NCI-H82 treated with DMSO at 0.1 percent for 48 hours (cell line): ENCODE results near the gene PLCB1.
"Not testable (repeated sequence)": the region's sequence is repeated elsewhere in the genome, so short reads cannot be mapped to it uniquely, and the experiment has no call there.

ENCODE experiments used
- DNase-seq: peaks from one replicate; lab custom pipeline; 2025; ENCODE audit not compliant: unreplicated experiment; lab: John Stamatoyannopoulos, UW

PLCB1 gene

GRCh38 chr20:8330785-8331695, 199.0 kb downstream of the PLCB1 start:
- no peak for DNase-seq

- DNase-seq: no peak
Measured at GRCh38 chr20:8331740-8332412, 199.8 kb downstream of the PLCB1 start.

- no peak for DNase-seq
Measured at GRCh38 chr20:8334641-8335040, 202.6 kb downstream of the PLCB1 start.

- DNase-seq: no peak
Measured at GRCh38 chr20:8335059-8335458, 203.0 kb downstream of the PLCB1 start.

- no peak for DNase-seq
Measured at GRCh38 chr20:8335495-8336195, 203.6 kb downstream of the PLCB1 start.

GRCh38 chr20:8339349-8339748, 207.3 kb downstream of the PLCB1 start:
- no peak for DNase-seq

GRCh38 chr20:8342391-8342790, 210.3 kb downstream of the PLCB1 start:
- DNase-seq: no peak

GRCh38 chr20:8344106-8344505, 212.0 kb downstream of the PLCB1 start:
- no peak for DNase-seq

- no peak for DNase-seq
Measured at GRCh38 chr20:8344631-8345030, 212.6 kb downstream of the PLCB1 start.

GRCh38 chr20:8346700-8347270, 214.7 kb downstream of the PLCB1 start:
- no peak for DNase-seq

GRCh38 chr20:8350225-8350624, 218.2 kb downstream of the PLCB1 start:
- DNase-seq: not testable (repeated sequence)

- no peak for DNase-seq
Measured at GRCh38 chr20:8352486-8352885, 220.4 kb downstream of the PLCB1 start.

GRCh38 chr20:8353512-8353911, 221.4 kb downstream of the PLCB1 start:
- DNase-seq: no peak

- no peak for DNase-seq
Measured at GRCh38 chr20:8355453-8355852, 223.4 kb downstream of the PLCB1 start.

GRCh38 chr20:8356806-8357205, 224.7 kb downstream of the PLCB1 start:
- no peak for DNase-seq

GRCh38 chr20:8357703-8358102, 225.6 kb downstream of the PLCB1 start:
- no peak for DNase-seq

- no peak for DNase-seq
Measured at GRCh38 chr20:8360035-8360434, 228.0 kb downstream of the PLCB1 start.

GRCh38 chr20:8361006-8361652, 229.1 kb downstream of the PLCB1 start:
- DNase-seq: no peak

- DNase-seq: no peak
Measured at GRCh38 chr20:8361779-8362178, 229.7 kb downstream of the PLCB1 start.

GRCh38 chr20:8362457-8362856, 230.4 kb downstream of the PLCB1 start:
- DNase-seq: no peak
